Panc1 (cell line): Measurements from ENCODE around the gene NUAK2. TPM values are rescaled to one million over a fixed set of nuclear protein-coding genes. Genes with fewer than 3 reads are reported as not detected.

Source experiments
- ATAC-seq: fragments of 200-7000 bp; cut with Tn5 transposase; 2 replicates; pipeline ENCODE4 v1.9.1; 2020; ENCODE audit warnings: mild to moderate bottlenecking, moderate library complexity
- BruUV-seq: library from RNA; stranded (reverse); fragments of 400-500 nt; replicated peaks from 2 replicates; lab custom pipeline; 2021; lab: Mats Ljungman, UMichigan
- CTCF ChIA-PET: fragments of 300-600 bp; sonication (Branson Sonifier 250); formaldehyde crosslinking; loops from one replicate; lab custom pipeline; 2022; ENCODE audit warnings: antibody characterized with exemption; lab: Charles Lee
- POLR2A ChIA-PET: fragments of 300-600 bp; sonication (Branson Sonifier 250); formaldehyde crosslinking; loops from one replicate; lab custom pipeline; 2022; ENCODE audit warnings: antibody characterized with exemption; lab: Charles Lee
- DNase-seq: peaks from one replicate; pipeline ENCODE4 v3.0.0-alpha.2; 2010; ENCODE audit warnings: low read depth, low spot score
- H3K27ac ChIP-seq: 2 replicates; pipeline ENCODE4 v1.5.1; 2011; ENCODE audit warnings: mild to moderate bottlenecking, low read length, inconsistent platforms
- H3K27me3 ChIP-seq: fragments of 200-500 bp; sonication (Bioruptor generic); 2 replicates; pipeline ENCODE4 v1.6.0; 2014; ENCODE audit warnings: low read length, inconsistent platforms; ENCODE audit not compliant: control insufficient read depth, insufficient read depth
- H3K36me3 ChIP-seq: fragments of 200-500 bp; sonication (Bioruptor generic); 2 replicates; pipeline ENCODE4 v1.5.1; 2014; ENCODE audit warnings: inconsistent platforms, mild to moderate bottlenecking, low read length, moderate library complexity; ENCODE audit not compliant: control insufficient read depth, insufficient read depth
- H3K4me1 ChIP-seq: 2 replicates; pipeline ENCODE4 v1.5.1; 2011; ENCODE audit warnings: inconsistent platforms, mild to moderate bottlenecking, low read length, moderate library complexity; ENCODE audit not compliant: control insufficient read depth, insufficient read depth
- H3K4me3 ChIP-seq, 2 experiments: 2 replicates each; pipeline ENCODE4 v1.5.1; 2011 to 2012; ENCODE audit warnings: low read depth in 2 of 2, low read length in 2 of 2, mild to moderate bottlenecking in 2 of 2, inconsistent platforms in 1 of 2, moderate library complexity in 1 of 2
- H3K9me3 ChIP-seq: fragments of 200-500 bp; sonication (Bioruptor generic); 2 replicates; pipeline ENCODE4 v1.5.1; 2014; ENCODE audit warnings: low read depth, mild to moderate bottlenecking, inconsistent platforms, low read length, moderate library complexity; ENCODE audit not compliant: control insufficient read depth, insufficient read depth
- CTCF ChIP-seq: fragments of 450-650 bp; IDR thresholded peaks from 2 replicates; pipeline ENCODE4 v1.5.1; 2017; ENCODE audit warnings: mild to moderate bottlenecking
- POLR2AphosphoS5 ChIP-seq: IDR thresholded peaks from 2 replicates; pipeline ENCODE4 v1.6.1; 2012; ENCODE audit warnings: mild to moderate bottlenecking, low read depth, low read length, moderate library complexity
- REST ChIP-seq, 2 experiments: IDR thresholded peaks; 2 replicates each; pipeline ENCODE4 v1.6.1; 2011 to 2012; ENCODE audit warnings: low read depth in 2 of 2, control low read depth in 1 of 2, low read length in 1 of 2, mild to moderate bottlenecking in 1 of 2, moderate library complexity in 1 of 2; ENCODE audit not compliant: insufficient read depth in 1 of 2
- SIN3A ChIP-seq: IDR thresholded peaks from 2 replicates; pipeline ENCODE4 v1.6.1; 2012; ENCODE audit warnings: low read depth, mild to moderate bottlenecking, low read length, moderate library complexity, borderline replicate concordance; ENCODE audit not compliant: insufficient read depth
- TCF7L2 ChIP-seq: IDR thresholded peaks from 2 replicates; pipeline ENCODE4 v1.6.1; 2011; ENCODE audit warnings: mild to moderate bottlenecking, low read depth, low read length, inconsistent platforms
- in situ Hi-C: cut with HindIII; loops from 2 replicates; pipeline ENCODE4 v1.10.0; 2016; ENCODE audit warnings: low sequenced_read_pairs, low pct_unique_long_range_greater_than_20kb
- intact Hi-C: fragments of 100-400 bp; cut with micrococcal nuclease; formaldehyde crosslinking; loops from one replicate; pipeline ENCODE4 v1.10.0; 2022; ENCODE audit not compliant: unreplicated experiment
- total RNA-seq: library from RNA; stranded (reverse); gene quantifications from one replicate; pipeline ENCODE4 v1.2.1, GENCODE V29; 2021; ENCODE audit not compliant: unreplicated experiment

NUAK2 gene
- total RNA-seq, 1 experiment from 2014 or later = 17.4 TPM

GRCh38 chr1:205354259-205355074 lies 32.9 kb upstream of the NUAK2 start:
- Histone ChIP-seq H3K27ac (no peak overlapping the region), H3K9me3 (no peaks in the 10 kb centered on the region), H3K4me1 (no peaks in the 10 kb centered on the region), H3K27me3 (no peaks in the 10 kb centered on the region), H3K36me3 (no peaks in the 10 kb centered on the region), H3K4me3 (no peak overlapping the region)
- in situ Hi-C loops (no loop called here), intact Hi-C loops (loop anchor here (1.0 to 2.0 kb wide), 2 partner anchors 130 to 170 kb away; no protein-coding TSS in a partner anchor)
- ATAC-seq (peak; percentile 82), DNase-seq (peak; percentile 43)
- POLR2A ChIA-PET = no interaction called here
- no TSS peak for BruUV-seq
- TF ChIP-seq CTCF (peak; percentile 89), POLR2AphosphoS5 (no peak)
- CTCF ChIA-PET = interaction anchor here (0.6 to 2.3 kb wide), 14 partner anchors 19 to 170 kb away, joined by 3 to 37 read pairs (median 5); partner anchors contain the start of gene TMCC2

GRCh38 chr1:205353612-205354011 lies 32.1 kb upstream of the NUAK2 start:
- DNase-seq (no peak), ATAC-seq (no peak)
- Histone ChIP-seq H3K36me3 (no peaks in the 10 kb centered on the region), H3K27ac (no peak overlapping the region), H3K27me3 (no peaks in the 10 kb centered on the region), H3K9me3 (no peaks in the 10 kb centered on the region), H3K4me1 (no peaks in the 10 kb centered on the region), H3K4me3 (no peak overlapping the region)
- in situ Hi-C loops (no loop called here), intact Hi-C loops (loop anchor here (1.0 to 2.0 kb wide), 2 partner anchors 131 to 171 kb away; no protein-coding TSS in a partner anchor)
- ChIA-PET CTCF (interaction anchor here (0.6 to 2.3 kb wide), 14 partner anchors 18 to 171 kb away, joined by 3 to 37 read pairs (median 5); partner anchors contain the start of gene TMCC2), POLR2A (no interaction called here)
- BruUV-seq = no TSS peak
- TF ChIP-seq SIN3A (no peak), TCF7L2 (no peak), CTCF (no peak), POLR2AphosphoS5 (no peak), REST (IDR thresholded peaks at IDR 0.05; ENCODE audit: insufficient read depth in 1 of 2, low read depth in 2 of 2, low read length in 1 of 2) (no peak)
